ENCODE measurements around the gene REXO2. TPM values are rescaled to one million over a fixed set of nuclear protein-coding genes. Genes with fewer than 3 reads are reported as not detected.

Gene REXO2
- total and polyA plus RNA-seq, 4 donors: 25.9 to 51.7 (median 39.4) TPM

DNA sequence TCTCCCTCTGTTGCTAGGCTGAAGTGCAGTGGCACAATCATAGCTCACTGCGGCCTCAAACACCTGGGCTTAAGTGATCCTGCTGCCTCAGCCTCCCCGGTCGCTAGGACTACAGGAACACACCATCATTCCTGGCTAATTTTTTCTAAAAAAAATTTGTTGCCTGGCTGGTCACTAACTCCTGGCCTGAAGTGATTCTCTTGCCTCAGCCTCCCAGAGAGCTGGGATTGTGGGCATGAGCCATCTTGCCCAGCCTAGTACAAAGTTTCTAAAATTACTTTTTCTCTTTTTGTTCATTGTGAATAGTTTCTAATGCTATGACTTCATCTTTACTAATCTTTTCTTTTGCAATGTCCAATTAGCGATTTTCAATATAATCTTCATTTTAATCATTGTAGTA is 26.3 kb upstream of the REXO2 start:
- H3K4me3 ChIP-seq (ENCODE audit: low read depth in 1 of 3, low read length in 3 of 3): no peak overlapping the region
- TF ChIP-seq FOXA1 (IDR thresholded peaks at IDR 0.05) (no peak), EGR1 (IDR thresholded peaks at IDR 0.05; ENCODE audit: low read depth in 2 of 2) (no peak), HNF4G (IDR thresholded peaks at IDR 0.05) (no peak), HNF4A (conservative IDR thresholded peaks at IDR 0.05) (no peak), REST (IDR thresholded peaks at IDR 0.05) (no peak)
- TF ChIP-seq, protein P1, sequence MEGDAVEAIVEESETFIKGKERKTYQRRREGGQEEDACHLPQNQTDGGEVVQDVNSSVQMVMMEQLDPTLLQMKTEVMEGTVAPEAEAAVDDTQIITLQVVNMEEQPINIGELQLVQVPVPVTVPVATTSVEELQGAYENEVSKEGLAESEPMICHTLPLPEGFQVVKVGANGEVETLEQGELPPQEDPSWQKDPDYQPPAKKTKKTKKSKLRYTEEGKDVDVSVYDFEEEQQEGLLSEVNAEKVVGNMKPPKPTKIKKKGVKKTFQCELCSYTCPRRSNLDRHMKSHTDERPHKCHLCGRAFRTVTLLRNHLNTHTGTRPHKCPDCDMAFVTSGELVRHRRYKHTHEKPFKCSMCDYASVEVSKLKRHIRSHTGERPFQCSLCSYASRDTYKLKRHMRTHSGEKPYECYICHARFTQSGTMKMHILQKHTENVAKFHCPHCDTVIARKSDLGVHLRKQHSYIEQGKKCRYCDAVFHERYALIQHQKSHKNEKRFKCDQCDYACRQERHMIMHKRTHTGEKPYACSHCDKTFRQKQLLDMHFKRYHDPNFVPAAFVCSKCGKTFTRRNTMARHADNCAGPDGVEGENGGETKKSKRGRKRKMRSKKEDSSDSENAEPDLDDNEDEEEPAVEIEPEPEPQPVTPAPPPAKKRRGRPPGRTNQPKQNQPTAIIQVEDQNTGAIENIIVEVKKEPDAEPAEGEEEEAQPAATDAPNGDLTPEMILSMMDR (IDR thresholded peaks at IDR 0.05; ENCODE audit: low read depth, low read length, missing input control): no peak
- H3K4me1 ChIP-seq (ENCODE audit: control insufficient read depth in 4 of 4, insufficient read depth in 4 of 4, low read length in 3 of 4): no peaks in the 10 kb centered on the region
- no peak for DNase-seq (ENCODE audit: low spot score)
- no peaks in the 10 kb centered on the region for H3K9me3 ChIP-seq (ENCODE audit: control insufficient read depth in 4 of 4, low read length in 3 of 4)
- no peaks in the 10 kb centered on the region for H3K27me3 ChIP-seq (ENCODE audit: control insufficient read depth in 4 of 4, insufficient read depth in 4 of 4, low read length in 3 of 4)
- H3K9ac ChIP-seq (ENCODE audit: low read depth in 1 of 2, low read length in 2 of 2): no peak overlapping the region
- WGBS: 98% methylated on average over 4 of the region's 4 CpGs
- H3K36me3 ChIP-seq (ENCODE audit: control insufficient read depth in 4 of 4, insufficient read depth in 3 of 4, low read depth in 1 of 4, low read length in 3 of 4): peaks cover 4 to 34% (median 23%) of the 10 kb centered on the region in 4 donors
- H3K27ac ChIP-seq (ENCODE audit: low read depth in 1 of 2, low read length in 2 of 2): no peak overlapping the region

DNA sequence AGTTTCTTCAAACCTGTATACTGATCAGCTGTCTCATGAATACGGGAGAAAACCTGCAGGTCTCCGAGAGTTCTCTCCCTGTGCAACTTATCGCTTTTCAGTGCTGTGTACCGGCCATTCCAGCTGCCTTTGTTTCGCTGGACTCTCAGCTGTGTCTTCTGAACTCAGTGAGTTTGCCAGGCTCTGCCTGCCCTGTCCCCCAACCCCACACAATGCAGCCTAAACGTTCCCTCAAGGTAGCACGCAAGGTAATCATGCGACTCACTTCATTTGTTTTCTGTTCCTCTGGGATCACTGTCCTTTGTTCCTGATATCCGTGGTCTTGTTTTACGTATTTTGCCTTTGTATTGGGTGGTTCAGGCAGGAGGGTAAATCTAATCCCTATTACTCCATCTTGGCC is 25.3 kb upstream of the REXO2 start:
- H3K27me3 ChIP-seq (ENCODE audit: control insufficient read depth in 4 of 4, insufficient read depth in 4 of 4, low read length in 3 of 4): no peaks in the 10 kb centered on the region

More for the DNA sequence above, 25.3 kb upstream of the REXO2 start:
- TF ChIP-seq YY1 (IDR thresholded peaks at IDR 0.05): no peak
- TF ChIP-seq RAD21 (IDR thresholded peaks at IDR 0.05): no peak
- TF ChIP-seq REST (IDR thresholded peaks at IDR 0.05): no peak
- TF ChIP-seq EGR1 (IDR thresholded peaks at IDR 0.05; ENCODE audit: low read depth in 2 of 2): no peak
- no peak for TF ChIP-seq RXRA (IDR thresholded peaks at IDR 0.05)
- TF ChIP-seq ATF3 (IDR thresholded peaks at IDR 0.05): no peak
- TF ChIP-seq SP1 (IDR thresholded peaks at IDR 0.05): no peak
- TF ChIP-seq NR2F2 (IDR thresholded peaks at IDR 0.05): no peak
- TF ChIP-seq, protein P2, sequence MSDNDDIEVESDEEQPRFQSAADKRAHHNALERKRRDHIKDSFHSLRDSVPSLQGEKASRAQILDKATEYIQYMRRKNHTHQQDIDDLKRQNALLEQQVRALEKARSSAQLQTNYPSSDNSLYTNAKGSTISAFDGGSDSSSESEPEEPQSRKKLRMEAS (IDR thresholded peaks at IDR 0.05): no peak
- no peak for TF ChIP-seq JUND (IDR thresholded peaks at IDR 0.05)
- TF ChIP-seq TAF1 (conservative IDR thresholded peaks at IDR 0.05): no peak
- TF ChIP-seq HNF4A (conservative IDR thresholded peaks at IDR 0.05): no peak
- TF ChIP-seq FOXA2 (IDR thresholded peaks at IDR 0.05): no peak
- TF ChIP-seq, protein P3, sequence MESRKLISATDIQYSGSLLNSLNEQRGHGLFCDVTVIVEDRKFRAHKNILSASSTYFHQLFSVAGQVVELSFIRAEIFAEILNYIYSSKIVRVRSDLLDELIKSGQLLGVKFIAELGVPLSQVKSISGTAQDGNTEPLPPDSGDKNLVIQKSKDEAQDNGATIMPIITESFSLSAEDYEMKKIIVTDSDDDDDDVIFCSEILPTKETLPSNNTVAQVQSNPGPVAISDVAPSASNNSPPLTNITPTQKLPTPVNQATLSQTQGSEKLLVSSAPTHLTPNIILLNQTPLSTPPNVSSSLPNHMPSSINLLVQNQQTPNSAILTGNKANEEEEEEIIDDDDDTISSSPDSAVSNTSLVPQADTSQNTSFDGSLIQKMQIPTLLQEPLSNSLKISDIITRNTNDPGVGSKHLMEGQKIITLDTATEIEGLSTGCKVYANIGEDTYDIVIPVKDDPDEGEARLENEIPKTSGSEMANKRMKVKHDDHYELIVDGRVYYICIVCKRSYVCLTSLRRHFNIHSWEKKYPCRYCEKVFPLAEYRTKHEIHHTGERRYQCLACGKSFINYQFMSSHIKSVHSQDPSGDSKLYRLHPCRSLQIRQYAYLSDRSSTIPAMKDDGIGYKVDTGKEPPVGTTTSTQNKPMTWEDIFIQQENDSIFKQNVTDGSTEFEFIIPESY (IDR thresholded peaks at IDR 0.05): no peak
- TF ChIP-seq, protein P1 (IDR thresholded peaks at IDR 0.05; ENCODE audit: low read depth, low read length, missing input control): no peak
- no peak for TF ChIP-seq HNF4G (IDR thresholded peaks at IDR 0.05)
- no peak for TF ChIP-seq GABPA (IDR thresholded peaks at IDR 0.05 in 1 of 2, conservative IDR thresholded peaks at IDR 0.05 in 1 of 2)
- TF ChIP-seq FOXA1 (IDR thresholded peaks at IDR 0.05): no peak
- Histone ChIP-seq H3K9me3 (ENCODE audit: control insufficient read depth in 4 of 4, low read length in 3 of 4) (no peaks in the 10 kb centered on the region), H3K9ac (ENCODE audit: low read depth in 1 of 2, low read length in 2 of 2) (no peak overlapping the region), H3K27ac (ENCODE audit: low read depth in 1 of 2, low read length in 2 of 2) (no peak overlapping the region), H3K4me3 (ENCODE audit: low read depth in 1 of 3, low read length in 3 of 3) (no peak overlapping the region), H3K36me3 (ENCODE audit: control insufficient read depth in 4 of 4, insufficient read depth in 3 of 4, low read depth in 1 of 4, low read length in 3 of 4) (peaks cover 4 to 30% (median 15%) of the 10 kb centered on the region in 4 donors), H3K4me1 (ENCODE audit: control insufficient read depth in 4 of 4, insufficient read depth in 4 of 4, low read length in 3 of 4) (no peaks in the 10 kb centered on the region)
- no peak for DNase-seq (ENCODE audit: low spot score)
- WGBS: 94% methylated on average over 10 of the region's 10 CpGs
